NCI-H2029 (cell line): ENCODE results near the gene PRTFDC1.
"Not testable (repeated sequence)": the region's sequence is repeated elsewhere in the genome, so short reads cannot be mapped to it uniquely, and the experiment has no call there.

Experiments
- DNase-seq: peaks from one replicate; lab custom pipeline; 2025; lab: John Stamatoyannopoulos, UW

Gene PRTFDC1

DNA sequence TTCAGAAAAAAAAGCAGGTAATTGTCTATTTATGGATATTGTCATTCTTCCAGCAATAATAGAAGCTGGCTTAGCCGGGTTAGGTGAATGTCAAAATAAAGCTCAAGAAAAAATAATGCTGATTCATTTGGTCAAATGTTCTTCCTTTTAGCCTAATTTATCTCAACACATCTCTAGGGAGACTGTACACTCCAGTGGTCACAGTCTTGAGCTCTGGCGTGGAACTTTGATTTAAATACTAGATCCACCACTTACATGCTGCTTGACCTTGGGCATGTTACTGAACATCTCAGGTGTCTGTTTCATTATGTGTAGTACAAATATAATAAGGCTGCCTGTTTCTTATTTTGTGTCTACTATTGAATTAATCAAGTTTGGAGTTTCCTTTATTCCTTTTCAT lies 22.0 kb downstream of the PRTFDC1 start:
- no peak for DNase-seq

DNA sequence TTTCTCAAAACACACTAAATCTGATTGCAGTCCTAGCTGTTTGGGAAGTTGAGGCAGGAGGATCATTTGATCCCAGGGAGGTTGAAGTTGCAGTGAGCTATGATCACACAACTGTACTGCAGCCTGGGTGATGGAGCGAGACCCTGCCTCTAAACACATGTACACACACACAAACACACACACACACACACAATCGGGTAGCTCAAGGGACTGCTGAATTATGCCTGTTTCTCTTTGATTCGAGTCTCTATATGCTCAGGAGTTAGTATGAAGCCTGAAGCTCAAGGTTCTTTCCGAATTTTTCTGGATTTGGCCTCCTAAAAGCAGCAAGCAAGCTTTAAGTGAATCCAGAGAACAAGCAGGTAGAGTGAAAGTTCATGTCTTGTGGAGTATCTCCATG lies 22.5 kb downstream of the PRTFDC1 start:
- no peak for DNase-seq

DNA sequence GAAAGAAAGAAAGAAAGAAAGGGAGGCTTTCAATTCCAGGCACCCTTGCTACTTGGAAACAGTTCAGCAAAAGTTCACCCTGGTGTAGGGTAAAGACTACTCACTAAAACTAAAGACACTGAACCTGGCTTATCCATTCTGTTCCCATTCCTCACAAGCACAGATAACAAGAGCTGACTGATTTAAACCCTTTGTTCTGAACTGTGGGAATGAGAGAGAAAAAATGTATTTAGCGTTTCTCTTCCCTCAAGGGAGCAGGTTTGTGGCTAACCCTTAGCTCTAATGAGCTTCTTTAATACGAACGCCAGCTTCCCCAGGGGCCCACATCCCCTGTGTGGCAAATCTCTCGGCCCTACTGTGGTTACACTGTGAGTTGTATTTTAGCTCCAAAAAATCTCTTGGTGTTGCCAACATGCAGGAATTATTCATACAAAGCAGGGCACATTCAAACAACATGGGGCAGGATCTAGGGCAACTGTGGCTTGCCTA lies 23.3 kb downstream of the PRTFDC1 start:
- DNase-seq = no peak

DNA sequence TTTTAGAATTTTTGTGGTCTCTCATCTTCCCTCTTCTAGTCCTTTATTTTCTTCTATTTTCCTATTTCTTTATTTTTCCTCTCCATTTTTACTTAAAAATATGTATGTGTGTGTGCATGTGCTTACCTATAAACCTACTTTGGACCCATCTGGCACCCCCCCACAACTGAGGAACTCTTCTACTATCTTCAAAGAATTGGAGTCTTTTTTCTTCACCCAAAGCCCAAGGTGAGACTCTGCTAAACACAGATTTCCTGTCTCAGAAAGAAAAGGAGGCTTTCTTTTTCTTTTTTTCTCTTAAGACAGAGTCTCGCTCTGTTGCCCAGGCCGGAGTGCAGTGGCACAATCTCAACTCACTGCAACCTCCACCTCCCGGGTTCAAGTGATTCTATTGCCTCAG lies 24.2 kb downstream of the PRTFDC1 start:
- DNase-seq = no peak

DNA sequence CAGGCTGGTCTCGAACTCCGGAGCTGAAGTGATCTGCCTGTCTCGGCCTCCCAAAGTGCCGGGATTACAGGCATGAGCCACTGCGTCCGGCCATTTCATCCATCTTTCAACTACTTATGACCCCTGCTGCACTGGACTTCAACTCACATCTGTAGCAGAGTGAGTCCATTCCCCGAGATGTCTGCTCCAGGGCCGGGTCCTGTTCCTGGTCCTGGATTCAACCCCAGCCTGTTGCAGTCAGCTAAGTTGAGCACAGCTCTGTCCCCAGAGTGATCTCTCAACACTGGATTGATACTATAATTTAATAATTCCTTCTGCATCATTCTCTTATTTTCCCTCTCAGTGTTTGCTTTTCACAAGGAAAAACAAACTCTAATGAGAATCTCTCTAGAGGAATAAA lies 25.8 kb downstream of the PRTFDC1 start:
- DNase-seq = no peak

DNA sequence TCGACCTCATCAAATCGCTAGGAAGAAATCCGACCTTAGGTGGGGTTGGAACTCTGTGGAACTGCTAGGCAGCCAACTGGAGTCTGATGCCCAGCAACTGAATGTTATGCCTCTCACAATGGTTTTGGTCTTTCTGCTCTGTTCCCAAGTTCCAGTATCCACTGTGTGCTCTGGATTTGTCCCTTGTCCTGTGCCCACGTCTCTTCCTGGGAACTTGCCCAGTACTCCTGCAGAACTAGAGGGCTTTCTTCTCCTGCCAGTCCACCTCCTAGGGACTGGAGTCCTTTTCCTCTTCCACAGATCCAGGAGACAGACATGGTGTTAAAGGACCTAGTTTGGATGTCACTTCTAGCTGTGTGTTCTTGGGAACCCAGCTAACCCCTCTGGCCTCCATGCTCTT lies 26.6 kb downstream of the PRTFDC1 start:
- no peak for DNase-seq

DNA sequence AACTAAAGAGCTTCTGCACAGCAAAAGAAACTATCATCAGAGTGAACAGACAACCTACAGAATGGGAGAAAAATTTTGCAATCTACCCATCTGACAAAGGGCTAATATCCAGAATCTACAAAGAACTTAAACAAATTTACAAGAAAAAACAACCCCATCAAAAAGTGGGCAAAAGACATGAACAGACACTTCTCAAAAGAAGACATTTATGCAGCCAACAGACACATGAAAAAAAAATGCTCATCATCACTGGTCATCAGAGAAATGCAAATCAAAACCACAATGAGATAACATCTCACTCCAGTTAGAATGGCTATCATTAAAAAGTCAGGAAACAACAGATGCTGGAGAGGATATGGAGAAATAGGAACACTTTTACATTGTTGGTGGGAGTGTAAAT lies 27.9 kb downstream of the PRTFDC1 start:
- not testable (repeated sequence) for DNase-seq

DNA sequence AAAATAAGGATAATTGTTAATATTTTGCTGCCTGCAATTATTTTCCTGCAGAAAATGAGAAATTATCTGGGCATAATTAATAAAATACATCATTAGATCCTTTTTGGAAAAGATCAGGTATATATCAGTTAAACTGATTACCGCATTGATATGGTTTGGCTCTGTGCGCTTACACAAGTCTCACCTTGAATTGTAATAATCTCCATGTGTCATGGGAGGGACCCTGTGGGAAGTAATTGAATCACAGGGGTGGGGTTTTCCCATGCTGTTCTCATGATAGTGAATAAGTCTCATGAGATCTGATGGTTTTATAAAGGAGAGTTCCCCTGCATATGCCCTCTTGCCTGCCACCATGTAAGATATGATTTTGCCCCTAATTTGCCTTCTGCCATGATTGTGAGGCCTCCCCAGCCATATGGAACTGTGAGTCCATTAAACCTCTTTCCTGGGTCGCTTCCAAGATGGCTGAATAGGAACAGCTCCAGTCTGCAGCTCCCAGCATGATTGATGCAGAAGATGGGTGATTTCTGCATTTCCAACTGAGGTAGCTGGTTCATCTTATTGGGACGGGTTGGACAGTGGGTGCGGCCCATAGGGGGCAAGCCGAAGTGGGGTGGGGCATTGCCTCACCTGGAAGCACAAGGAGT lies 30.1 kb downstream of the PRTFDC1 start:
- not testable (repeated sequence) for DNase-seq

DNA sequence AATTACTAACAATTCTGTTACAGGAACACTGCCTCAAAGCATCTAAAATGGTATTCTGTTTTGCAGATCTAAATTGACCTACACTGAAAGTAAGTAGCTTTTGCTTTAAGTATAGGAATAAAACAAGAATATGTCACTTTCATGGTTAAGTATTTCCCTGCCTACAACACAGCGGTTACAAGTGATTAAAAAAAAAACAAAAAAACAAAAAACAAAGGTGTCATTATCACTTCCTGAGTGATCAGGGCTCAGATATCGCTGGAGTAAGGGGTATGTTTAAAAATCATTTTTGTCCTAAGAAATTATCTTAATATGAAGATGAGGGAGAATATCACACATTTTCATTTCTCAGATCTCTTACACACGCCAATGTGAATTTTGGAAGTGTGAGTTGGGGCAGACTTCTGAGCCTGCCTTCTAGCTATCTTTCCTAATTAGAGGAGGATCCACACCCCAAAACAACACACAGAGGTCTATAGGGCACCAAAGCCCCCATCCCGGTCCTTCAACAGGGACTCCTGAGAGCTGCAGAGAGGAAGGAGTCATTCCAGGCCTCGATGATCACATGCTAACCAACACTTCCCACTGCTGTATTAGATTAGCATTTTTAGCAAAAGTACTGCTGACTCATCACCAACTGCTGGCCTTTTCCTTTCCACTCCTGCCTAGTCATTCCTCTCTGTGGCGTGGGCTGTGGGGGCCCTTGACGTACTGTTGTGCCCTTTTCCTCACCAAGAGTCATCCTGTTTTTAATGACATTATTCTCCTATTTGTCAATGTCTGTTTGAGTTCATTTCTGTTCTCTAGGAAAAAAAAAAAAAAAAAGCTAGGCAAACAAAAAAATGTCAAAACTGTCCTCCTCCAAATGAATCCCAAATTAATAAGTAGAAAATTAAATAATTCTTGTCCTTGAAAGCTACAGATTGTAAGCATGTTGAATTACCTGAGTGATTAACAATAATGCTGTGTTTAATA lies 31.2 kb downstream of the PRTFDC1 start:
- DNase-seq = no peak

DNA sequence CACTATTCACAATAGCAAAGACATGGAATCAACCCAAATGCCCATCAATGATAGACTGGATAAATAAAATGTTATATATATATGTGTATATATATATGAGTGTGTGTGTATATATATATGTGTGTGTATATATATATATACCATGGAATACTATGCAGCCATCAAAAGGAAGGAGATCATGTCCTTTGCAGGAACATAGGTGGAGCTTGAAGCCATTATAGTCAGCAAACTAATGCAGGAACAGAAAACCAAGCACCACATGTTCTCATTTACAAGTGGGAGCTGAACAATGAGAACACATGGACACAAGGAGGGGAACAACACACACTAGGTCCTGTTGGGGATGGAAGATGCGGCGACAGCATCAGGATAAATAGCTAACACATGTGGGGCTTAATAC lies 32.2 kb downstream of the PRTFDC1 start:
- DNase-seq = not testable (repeated sequence)

DNA sequence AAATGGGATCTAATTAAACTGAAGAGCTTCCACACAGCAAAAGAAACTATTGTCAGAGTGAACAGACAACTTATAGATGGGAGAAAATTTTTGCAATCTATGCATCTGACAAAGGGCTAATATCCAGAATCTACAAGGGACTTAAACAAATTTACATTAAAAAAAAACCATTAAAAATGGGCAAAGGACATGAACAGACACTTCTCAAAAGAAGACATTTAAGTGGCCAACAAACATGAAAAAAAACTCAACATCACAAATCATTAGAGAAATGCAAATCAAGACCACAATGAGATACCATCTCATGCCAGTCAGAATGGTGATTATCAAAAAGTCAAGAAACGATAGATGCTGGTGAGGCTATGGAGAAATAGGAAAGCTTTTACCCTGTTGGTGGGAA lies 32.8 kb downstream of the PRTFDC1 start:
- DNase-seq = not testable (repeated sequence)

DNA sequence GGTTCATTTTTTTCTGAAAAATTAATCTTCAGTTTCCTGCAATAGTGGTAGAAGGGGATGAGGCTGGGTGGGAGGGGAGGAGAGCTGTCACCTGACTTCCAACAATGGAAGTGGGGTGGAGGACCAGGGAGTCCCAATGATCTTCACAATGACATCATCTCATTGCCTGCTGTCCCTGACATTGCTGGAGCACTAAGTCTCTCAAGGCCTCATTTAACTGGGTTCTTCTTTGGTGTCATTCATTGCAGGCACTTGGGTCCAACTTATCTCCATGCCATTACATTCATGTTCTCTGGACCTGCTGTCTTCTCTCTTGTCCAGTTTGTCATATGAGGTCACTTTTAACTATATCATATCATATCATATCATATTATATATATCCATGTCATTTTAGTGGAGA lies 34.4 kb downstream of the PRTFDC1 start:
- no peak for DNase-seq

DNA sequence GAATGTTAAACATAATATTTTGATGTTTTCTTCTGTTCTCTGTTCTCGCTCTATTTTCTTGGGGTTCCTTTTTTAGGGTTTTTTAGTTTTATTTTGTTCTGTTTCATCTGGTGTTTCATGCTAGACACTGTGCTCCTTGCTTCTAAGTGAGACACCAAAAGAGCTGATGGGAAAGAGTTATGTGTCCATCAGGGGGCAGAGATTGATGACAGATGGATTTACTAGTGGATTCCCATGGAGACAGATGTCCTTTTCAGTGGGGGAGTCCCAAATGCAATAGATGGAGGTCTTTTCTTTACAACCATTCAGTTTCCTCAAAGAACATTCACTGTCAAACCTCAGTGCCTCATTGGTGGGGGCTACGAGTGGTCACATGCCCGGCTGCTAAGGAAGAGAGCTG lies 34.9 kb downstream of the PRTFDC1 start:
- no peak for DNase-seq

DNA sequence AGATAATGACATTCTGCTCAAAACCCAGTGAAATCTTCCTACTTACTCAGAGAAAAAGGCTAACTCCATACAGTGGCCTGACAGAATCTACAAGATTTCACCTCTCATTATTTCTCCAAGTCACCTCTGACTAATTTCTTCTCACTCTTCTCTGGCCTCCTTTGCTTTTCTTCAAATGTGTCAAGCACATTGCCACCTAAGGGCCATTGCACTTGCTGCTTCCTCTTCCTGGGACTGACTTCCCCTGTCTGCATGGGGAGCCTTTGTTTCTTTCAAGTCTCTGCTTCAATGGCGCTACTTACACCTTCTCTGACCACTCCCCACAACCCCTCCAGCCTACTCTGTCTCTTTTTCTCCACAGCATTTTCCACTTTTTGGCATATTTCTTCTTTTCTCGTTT lies 36.0 kb downstream of the PRTFDC1 start:
- no peak for DNase-seq

DNA sequence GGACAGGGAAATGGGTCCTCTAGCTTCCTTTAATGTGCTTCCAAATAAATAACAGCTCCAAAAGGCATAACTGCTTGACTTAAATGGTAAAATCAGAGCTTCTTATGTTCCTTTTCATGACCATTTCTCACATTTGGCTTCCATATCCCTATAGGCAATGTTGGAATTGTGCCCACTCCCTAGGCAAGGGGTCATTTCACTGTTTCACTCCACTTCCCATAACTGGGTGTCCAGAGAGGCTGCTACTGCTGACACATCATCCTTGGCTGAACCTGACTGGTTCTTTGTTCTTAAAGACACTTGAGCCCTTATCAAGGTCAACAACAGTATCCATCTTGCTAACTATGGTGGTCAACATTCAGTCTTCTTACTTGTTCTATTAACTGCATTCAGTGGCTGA lies 37.1 kb downstream of the PRTFDC1 start:
- DNase-seq = no peak

DNA sequence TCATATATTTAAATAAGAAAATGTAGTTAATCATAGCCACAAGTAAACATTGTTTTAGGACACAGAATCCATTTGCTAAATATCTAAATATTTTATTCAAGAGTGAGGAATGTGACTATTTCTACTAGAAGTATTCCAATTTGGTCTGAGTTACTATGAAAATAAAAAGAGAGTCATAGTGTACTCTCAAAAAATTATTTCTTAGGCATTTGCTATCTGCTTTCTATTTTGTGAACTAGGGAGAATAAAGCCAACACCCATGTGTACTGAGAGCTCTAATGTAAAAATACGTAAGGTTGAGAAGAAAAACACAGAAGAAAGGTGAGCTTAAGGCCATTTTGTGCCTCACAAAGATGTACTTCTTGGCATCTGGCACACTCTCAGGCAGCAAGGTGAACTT lies 38.3 kb downstream of the PRTFDC1 start:
- DNase-seq = no peak

DNA sequence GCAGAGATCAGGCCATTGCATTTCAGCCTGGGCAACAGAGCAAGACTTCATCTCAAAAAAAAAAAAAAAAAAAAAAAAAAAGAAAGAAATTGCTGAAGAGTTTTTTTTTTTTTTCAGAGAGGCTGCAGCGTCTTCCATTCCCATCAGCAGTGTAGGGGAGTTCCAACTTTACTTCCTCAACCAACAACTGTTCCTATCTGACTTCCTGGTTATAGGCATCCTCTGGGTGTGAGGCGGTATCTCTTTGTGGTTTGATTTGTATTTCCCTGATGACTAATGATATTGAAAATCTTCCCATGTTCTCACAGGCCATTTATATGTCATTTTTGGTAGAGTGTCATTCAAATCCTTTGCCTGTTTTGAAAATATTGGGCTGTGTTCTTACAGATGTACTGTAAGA lies 40.2 kb downstream of the PRTFDC1 start:
- DNase-seq = no peak

DNA sequence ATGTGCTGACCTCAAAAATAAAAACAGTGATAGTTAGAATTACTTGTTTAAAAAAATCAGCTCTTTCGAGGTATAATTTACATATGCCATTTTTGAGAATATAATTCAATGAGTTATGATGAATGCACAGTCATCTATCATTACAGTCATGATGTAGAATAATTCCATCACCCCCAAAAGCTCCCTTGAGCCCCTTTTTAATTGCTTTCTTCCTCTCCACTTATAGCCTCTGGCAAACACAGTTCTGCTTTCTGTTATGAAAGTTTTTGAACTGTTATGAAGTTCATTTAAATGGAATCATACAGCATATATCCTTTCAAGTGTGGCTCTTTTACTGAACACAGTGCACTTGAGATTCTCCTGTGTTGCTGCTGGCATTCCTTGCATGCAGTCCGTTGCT lies 41.4 kb downstream of the PRTFDC1 start:
- no peak for DNase-seq

DNA sequence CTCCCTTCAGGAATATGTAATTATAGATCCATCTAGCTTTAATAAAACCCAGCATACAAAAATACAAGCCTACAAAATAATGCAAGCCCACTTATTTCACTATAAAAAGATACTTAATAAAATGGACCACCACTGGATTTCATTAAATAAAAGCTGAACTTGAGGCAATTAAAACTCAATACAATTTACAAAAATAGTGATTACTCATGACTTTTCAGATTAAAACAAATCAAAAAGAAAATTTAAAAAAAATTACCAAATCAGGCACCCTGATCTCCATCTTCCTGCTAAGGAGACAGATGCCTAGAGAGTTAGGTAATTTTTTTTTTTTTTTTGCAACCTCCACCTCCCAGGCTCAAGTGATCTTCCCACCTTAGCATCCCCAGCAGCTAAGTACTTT lies 41.8 kb downstream of the PRTFDC1 start:
- DNase-seq = no peak

DNA sequence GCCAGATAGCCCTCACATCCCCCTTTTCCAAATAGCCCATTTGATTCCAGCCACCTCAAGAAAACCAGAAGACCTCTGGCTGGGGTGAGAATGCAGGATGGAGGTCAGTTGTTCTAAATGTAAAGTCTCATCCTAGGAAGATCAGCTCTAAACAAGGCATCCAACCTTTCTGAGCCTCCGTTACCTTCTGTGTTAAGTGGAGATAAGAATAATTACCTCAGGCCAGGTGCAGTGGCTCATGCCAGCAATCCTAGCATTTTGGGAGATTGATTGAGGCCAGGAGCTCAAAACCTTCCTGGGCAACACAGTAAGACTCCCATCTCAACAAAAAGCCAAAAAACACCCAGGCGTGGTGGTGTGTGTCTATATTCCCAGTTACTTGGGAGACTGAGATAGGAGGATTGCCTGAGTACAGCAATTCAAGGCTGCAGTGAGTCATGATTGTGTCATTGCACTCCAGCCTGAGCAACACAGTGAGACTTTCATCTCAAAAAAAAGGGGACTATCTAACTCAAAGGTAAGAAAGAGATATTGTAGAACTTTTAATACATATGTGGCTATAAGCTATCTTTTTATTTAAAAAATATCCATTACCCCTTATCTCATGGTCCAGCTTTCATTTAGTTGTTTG lies 43.5 kb downstream of the PRTFDC1 start:
- no peak for DNase-seq

DNA sequence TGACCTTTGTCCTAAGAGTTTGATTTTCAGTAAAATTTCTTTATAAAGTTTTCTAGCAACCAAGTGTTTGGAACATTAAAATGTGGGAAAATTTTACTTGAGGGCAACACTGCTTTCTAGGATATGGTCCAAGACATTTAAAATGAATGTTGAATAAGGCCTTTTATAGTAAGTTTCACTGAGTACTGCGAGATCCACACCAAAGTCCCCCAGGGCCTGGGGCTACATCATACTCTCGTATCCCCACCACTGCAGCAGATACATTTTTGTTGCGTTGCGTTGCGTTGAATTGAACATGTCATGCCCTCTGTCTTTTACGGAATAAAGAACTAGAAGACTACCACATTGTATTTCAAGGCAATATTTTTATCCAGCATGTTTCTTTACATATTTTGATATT lies 44.5 kb downstream of the PRTFDC1 start:
- no peak for DNase-seq

DNA sequence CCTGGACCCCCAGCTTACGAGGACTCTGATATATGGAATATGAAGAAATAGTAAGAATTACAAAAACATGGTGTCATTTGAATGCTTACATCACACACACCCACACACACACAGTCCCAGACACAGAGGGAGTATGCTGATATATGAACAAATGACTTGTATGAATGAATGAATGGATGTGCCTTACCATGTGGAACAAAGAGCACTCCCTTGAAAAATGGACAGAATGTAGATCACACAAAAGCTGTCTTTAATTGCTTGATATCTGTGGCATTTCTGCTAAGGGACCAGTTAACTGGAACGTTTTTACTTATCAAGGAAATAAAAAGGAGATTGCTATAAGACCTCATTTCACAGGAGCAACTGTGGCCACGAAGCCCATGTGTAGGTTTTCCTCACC lies 46.0 kb downstream of the PRTFDC1 start:
- DNase-seq = no peak

DNA sequence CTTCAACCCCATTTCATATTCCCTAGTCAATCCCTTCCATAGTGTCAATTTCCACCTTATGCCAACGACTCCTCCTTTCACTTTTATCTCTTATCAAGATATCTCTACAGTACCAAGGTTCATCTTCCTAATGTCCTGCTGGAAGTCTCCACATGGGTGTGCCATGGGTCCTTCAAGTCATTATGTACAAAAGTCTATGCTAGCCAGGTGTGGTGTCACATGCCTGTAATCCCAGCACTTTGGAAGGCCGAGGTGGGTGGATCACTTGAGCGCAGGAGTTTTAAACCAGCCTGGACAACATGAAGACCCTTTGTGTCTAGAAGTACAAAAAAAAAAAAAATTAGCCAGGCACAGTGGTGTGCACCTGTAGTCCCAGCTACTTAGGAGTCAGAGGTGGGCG lies 47.6 kb downstream of the PRTFDC1 start:
- DNase-seq = no peak
